Body of pancreas (tissue), 4 donors: ENCODE data around the gene ZNF385D. TPM values are rescaled to one million over a fixed set of nuclear protein-coding genes. Genes with fewer than 3 reads are reported as not detected.

Experiments
- ATAC-seq: fragments of 150-250 bp; one replicate; pipeline ENCODE4 v1.9.1; 2016
- DNase-seq, 4 donors: peaks; one replicate each; pipeline ENCODE4 v3.0.0-alpha.2; 2019
- H3K27ac ChIP-seq, 4 donors: fragments of 200-600 bp; sonication (generic); 1 replicate in 3 of 4; 2 replicates in 1 of 4; pipeline versions ENCODE4 v1.5.1 to v1.6.1; 2016 to 2019; ENCODE audit warnings: mild to moderate bottlenecking in 1 of 4, mixed read lengths in 1 of 4, moderate library complexity in 1 of 4
- H3K27me3 ChIP-seq, 2 donors: fragments of 200-600 bp; sonication (generic); one replicate each; pipeline ENCODE4 v1.6.0; 2016; ENCODE audit warnings: mild to moderate bottlenecking in 1 of 2
- H3K36me3 ChIP-seq, 2 donors: fragments of 200-600 bp; sonication (generic); replicated peaks in 1 of 2; 2 replicates each; pipeline ENCODE4 v1.5.1; 2016; ENCODE audit warnings: low read depth in 2 of 2; ENCODE audit not compliant: insufficient read depth in 1 of 2
- H3K4me1 ChIP-seq: fragments of 200-600 bp; sonication (generic); one replicate; pipeline ENCODE4 v1.6.0; 2016
- H3K4me3 ChIP-seq, 2 donors: fragments of 200-600 bp; sonication (generic); 1 replicate in 1 of 2; 2 replicates in 1 of 2; pipeline ENCODE4 v1.5.1; 2016 to 2019
- H3K9me3 ChIP-seq, 3 donors: fragments of 200-600 bp; sonication (generic); 1 replicate in 2 of 3; 2 replicates in 1 of 3; pipeline ENCODE4 v1.5.1; 2016
- CTCF ChIP-seq, 7 experiments: fragments of 450-650 bp in 4 of 7; fragments of 200-600 bp in 3 of 7; sonication (generic) in 3 of 7; IDR thresholded peaks; one replicate each; pipeline ENCODE4 v1.5.1; 2016 to 2019; ENCODE audit warnings: antibody characterized with exemption in 7 of 7
- POLR2A ChIP-seq, 3 donors: fragments of 450-650 bp; IDR thresholded peaks; one replicate each; pipeline ENCODE4 v1.6.1; 2016; ENCODE audit warnings: antibody characterized with exemption in 3 of 3, mild to moderate bottlenecking in 2 of 3
- WGBS, 2 donors: methylation state at CpG; one replicate each; pipeline ENCODE4 v1.1.5; 2017; 5-methylcytosine and 5-hydroxymethylcytosine counted together
- intact Hi-C: fragments of 100-400 bp; cut with DNase I; formaldehyde crosslinking; loops from one replicate; pipeline ENCODE4 v1.15.1; 2023
- total RNA-seq, 2 donors: library from RNA; depleted of rRNA; stranded (reverse); fragments of >200 nt; gene quantifications; one replicate each; pipeline ENCODE4 v1.1.0, GENCODE V29; 2016

ZNF385D gene
- total RNA-seq, 2 donors from 2014 or later: 3.9 to 5.9 TPM

- 25 to 29% methylated on average over 2 of the region's 2 CpGs for WGBS, 2 donors
- H3K27me3 ChIP-seq: no peaks in the 10 kb centered on the region
- intact Hi-C loops: no loop called here
- H3K27ac ChIP-seq: no peak overlapping the region
- H3K4me1 ChIP-seq: no peaks in the 10 kb centered on the region
- TF ChIP-seq CTCF (IDR thresholded peaks at IDR 0.05) (no peak), POLR2A (IDR thresholded peaks at IDR 0.05) (no peak)
- no peaks in the 10 kb centered on the region for H3K9me3 ChIP-seq
- no peak for ATAC-seq
- no peak overlapping the region for H3K4me3 ChIP-seq
- DNase-seq: no peak
- H3K36me3 ChIP-seq: no peaks in the 10 kb centered on the region
These were observed 35.3 kb downstream of the ZNF385D start for GRCh38 chr3:21715662-21716061.

DNA sequence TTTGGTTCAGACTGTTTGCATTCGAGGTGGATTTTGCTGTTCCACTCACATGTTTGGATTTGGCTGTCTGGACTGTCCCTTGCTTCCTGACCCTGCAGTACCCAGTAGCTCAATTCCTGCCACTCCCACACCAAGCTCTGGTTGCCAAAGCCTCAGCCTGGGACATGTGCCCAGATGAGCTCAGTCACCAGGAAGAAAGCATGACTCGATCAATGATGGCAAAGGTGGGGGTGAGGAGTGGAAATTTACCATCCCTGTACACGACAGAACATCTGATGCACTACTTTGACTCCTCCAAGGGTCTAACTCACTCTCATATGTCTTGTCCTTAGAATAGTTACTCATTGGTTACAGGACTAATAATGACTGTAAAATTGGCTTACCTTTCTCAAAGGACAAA is 45.2 kb downstream of the ZNF385D start:
- Histone ChIP-seq H3K27ac (no peak overlapping the region), H3K9me3 (no peaks in the 10 kb centered on the region), H3K36me3 (no peaks in the 10 kb centered on the region), H3K27me3 (no peaks in the 10 kb centered on the region), H3K4me1 (no peaks in the 10 kb centered on the region), H3K4me3 (no peak overlapping the region)
- TF ChIP-seq POLR2A (IDR thresholded peaks at IDR 0.05) (no peak), CTCF (IDR thresholded peaks at IDR 0.05) (no peak)
- ATAC-seq (peak; percentile 88), DNase-seq (peak; percentile 45 to 58 (median 48))
- intact Hi-C loops: no loop called here
- WGBS, 2 donors: 10 to 27% methylated on average over 3 of the region's 3 CpGs

- TF ChIP-seq CTCF (IDR thresholded peaks at IDR 0.05) (no peak), POLR2A (IDR thresholded peaks at IDR 0.05) (no peak)
- H3K9me3 ChIP-seq: no peaks in the 10 kb centered on the region
- H3K4me1 ChIP-seq: no peaks in the 10 kb centered on the region
- no peak overlapping the region for H3K27ac ChIP-seq
- DNase-seq: no peak
- no peak overlapping the region for H3K4me3 ChIP-seq
- intact Hi-C loops: no loop called here
- no peaks in the 10 kb centered on the region for H3K36me3 ChIP-seq
- ATAC-seq: no peak
- WGBS, 2 donors: 56 to 64% methylated on average over 1 of the region's 1 CpG
- no peaks in the 10 kb centered on the region for H3K27me3 ChIP-seq
These were observed 46.2 kb downstream of the ZNF385D start for GRCh38 chr3:21704796-21705195.

DNA sequence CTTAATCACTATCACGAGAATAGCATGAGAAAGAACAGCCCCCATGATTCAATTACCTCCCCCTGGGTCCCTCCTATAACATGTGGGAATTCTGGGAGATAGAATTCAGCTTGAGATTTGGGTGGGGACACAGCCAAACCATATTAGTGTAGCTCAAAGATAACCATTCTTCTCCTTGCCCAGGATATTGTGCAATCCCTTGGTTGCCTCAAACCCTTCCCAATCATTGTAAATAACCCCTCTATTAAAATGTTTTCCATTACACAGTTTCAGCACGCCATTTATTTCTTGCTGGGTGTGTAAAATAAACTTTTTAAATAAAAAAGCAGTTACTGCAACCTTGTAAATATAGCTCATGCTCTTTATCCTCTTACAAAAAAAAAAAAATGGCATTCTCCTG is 47.7 kb downstream of the ZNF385D start:
- WGBS, 2 donors: 40 to 43% methylated on average over 2 of the region's 2 CpGs
- Histone ChIP-seq H3K27ac (no peak overlapping the region), H3K9me3 (no peaks in the 10 kb centered on the region), H3K4me1 (no peaks in the 10 kb centered on the region), H3K27me3 (no peaks in the 10 kb centered on the region), H3K4me3 (no peak overlapping the region), H3K36me3 (no peaks in the 10 kb centered on the region)
- TF ChIP-seq POLR2A (IDR thresholded peaks at IDR 0.05) (no peak), CTCF (IDR thresholded peaks at IDR 0.05) (no peak)
- DNase-seq (no peak), ATAC-seq (no peak)
- intact Hi-C loops: no loop called here

GRCh38 chr3:21697707-21698106 is 53.3 kb downstream of the ZNF385D start:
- 53 to 57% methylated on average over 3 of the region's 3 CpGs for WGBS, 2 donors
- intact Hi-C loops: no loop called here

More at GRCh38 chr3:21697707-21698106, 53.3 kb downstream of the ZNF385D start:
- no peak for TF ChIP-seq POLR2A (IDR thresholded peaks at IDR 0.05)
- no peak for TF ChIP-seq CTCF (IDR thresholded peaks at IDR 0.05)
- H3K27ac ChIP-seq: no peak overlapping the region
- no peaks in the 10 kb centered on the region for H3K9me3 ChIP-seq
- ATAC-seq (no peak), DNase-seq (no peak)
- no peaks in the 10 kb centered on the region for H3K4me1 ChIP-seq
- no peaks in the 10 kb centered on the region for H3K36me3 ChIP-seq
- no peaks in the 10 kb centered on the region for H3K27me3 ChIP-seq
- H3K4me3 ChIP-seq: no peak overlapping the region
